GM19467 (cell line): ENCODE results near the gene THAP3.
A peak's percentile ranks its signal among the peaks of the same experiment; 100 is the strongest.

Experiments used
- ATAC-seq: cut with Tn5 transposase; IDR thresholded peaks from one replicate; pipeline ENCODE4 v1.9.1; 2021; ENCODE audit warnings: mild to moderate bottlenecking, moderate library complexity; ENCODE audit not compliant: unreplicated experiment

The THAP3 gene

DNA sequence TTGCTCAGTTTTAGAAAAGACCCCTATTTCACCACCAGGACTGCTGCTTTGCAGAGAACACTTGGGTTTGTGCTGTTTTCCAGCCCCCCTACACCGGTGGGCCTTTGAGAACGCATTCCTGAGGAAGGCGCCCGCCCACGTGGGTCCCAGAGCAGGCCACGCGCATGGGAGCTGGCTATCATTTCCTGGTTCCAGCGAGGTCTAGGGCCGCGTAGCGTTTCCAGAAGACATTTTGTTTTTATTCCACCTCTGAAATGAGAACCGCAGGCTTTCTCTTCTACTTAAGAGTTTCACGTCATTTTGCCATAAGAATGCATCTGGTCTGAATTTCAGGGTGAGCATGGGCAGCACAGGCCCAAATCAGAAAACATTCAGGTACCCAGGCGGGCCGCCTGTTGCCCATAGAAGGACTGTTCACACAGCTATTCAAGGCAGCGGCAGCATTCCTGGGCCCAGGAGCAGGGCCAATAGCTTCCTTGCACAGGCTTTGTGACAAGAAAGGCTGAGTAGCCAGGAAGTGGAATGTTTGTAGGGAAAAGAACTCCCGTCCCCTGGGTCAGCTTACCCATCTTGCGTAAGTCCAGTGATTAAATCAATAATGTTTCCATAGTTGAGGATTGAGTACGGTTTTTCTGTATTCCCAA is 20.6 kb upstream of the THAP3 start:
- ATAC-seq, result no peak

DNA sequence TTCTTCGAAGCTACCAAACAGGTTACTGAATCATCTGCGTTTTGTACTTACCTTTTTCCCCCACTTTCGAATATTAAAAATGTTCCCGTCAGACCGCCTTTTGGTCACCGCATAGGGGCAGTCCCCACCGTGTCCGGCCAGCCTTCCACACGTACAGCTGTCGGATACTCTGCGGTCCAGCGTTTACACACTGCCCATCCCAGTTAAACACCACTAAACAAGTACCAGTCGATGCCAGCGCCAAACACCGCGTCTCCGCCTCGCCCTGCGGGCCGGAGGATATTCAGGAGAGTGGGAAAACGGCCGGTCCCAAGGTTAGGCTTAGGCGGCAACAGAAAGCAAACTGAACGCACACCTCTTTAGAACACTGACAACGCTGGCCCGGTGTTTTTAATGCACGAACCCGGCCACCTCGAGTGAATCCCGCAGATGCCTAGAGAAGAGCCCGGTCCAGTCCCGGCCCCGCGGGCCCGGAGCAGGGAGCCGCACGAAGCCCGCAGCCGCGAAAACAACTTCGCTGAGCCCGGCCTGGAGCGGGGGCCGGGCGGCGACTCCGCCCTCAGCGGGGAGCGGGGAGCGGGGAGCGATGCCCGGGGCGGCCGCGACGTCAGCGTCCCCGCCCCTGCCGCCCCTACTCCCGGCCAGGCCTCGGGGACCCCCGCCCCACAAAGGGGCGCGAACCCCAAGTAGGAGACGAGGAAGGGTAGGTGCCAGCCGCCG is 11.9 kb upstream of the THAP3 start:
- no peak for ATAC-seq

DNA sequence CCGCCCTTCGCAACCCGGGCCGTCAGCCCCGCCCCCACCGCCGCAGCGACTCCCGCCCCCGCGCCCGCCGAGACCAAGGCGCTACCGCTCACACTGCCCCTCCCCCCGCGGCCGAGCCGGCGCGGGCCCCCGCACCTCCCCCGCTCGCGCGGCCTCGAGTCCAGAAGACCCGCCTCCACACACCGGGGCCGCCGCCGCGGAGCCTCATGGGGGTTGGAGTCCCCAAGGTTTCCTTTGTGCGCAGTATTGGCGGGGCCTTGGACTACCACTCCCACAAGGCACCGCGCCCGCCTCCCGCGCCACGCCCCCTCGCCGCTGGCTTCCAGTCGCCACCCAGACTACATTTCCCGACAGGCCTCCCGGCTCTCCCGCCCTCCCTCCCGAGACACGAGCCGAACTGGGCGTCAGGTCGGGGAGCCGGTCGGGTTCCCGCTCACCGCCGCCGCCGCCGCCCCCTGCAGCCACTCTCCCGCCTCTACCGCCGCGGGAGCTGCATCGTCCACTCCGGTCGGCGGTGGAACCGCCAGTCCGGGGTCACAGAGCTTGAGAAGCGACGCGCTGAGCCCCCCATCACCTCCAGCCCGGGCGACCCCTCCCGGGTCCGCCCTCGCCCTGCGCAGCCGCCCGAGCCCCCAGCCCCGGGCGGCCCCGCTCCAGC is 11.2 kb upstream of the THAP3 start, which contains the start of gene PHF13:
Gene PHF13 (plus strand): TSS at position 371 of the 658 bp plus-strand sequence. CDS start 336 bp downstream, outside the sequence.
- peak; percentile 90 for ATAC-seq

DNA sequence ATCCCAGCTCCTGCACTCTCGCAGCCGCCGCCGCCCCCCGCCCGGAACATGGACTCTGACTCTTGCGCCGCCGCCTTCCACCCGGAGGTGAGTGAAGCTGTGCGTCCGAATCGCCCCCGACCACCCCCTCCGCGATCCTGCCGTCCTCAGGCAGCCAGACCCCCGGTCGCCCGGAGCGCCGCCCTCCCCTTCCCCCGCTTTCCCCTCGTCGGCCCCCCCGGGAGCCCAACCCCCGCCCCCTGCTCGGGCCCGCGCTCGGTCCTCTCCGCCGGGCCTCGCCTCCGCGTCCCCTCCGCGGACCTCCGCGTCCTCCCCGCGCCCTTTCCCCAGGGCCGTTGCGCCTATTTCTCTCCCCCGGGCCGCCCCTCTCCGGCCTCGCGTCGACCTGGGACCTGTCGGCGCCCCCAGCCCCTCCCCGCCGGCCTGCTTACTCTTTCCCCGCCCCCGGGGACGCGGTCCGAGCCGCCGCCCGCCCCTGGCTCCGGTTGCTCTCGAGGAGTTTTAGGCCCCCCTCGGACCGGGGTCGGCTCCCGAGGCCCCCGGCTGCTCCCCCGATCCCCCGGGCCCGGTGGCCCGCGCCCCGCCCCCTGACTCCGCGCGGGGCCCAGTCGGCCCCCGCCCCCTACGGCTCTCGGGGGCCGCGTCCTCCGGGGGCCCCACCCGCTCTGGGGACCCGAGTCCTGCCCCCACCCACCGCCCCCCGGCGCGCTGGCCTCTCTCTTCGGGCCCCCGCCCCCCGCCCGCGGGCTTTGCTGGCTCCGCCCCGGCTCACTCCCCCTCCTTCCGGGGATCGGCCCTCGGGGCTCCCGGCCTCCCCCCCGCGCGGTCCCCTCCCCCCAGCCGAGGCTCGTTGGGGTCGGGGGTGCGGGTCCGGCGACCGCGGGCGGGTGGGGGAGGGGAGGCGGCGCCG is 10.4 kb upstream of the THAP3 start:
- ATAC-seq, result no peak

DNA sequence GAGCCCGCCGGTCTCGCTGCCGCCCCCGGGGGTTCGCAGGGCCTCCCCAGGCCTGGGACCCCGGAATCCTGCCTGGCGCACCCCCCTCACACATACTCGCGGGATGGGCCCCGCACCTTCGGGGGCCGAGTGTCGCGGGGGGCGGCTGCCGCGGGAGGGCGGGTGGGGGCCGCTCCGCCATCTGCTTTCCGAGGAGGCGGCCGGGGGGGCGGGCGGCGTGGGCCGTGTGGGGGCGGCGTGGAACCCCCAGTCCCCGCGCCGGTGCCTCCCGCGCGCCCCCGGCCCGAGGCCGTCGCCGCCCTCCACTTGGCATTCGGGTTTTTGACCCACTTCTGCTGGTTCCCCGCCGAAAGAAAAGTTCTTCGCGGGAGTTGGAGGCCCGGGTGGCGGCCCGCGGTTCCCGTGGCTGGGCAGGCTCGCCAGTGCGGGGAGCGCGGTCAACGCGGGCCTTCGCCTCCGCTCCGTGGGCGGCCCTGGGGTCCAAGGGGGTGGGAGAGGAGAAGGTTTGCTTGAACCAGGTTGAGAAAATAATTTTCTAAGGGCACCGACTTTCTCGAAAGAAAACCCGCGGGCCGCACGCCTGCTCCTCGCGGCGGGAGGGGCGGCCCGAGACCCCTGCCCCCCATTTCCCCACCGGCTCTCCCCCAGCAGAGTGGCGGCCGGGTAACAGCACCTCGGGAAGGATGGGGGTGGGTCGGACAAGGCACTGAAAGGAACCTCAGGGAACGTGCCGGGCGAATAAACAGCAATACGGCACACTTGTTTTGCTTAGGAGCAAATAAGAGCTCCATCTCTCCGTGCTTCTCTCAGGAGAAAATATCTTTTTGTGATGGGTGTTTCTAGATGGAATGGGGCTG is 9.5 kb upstream of the THAP3 start:
- no peak for ATAC-seq

DNA sequence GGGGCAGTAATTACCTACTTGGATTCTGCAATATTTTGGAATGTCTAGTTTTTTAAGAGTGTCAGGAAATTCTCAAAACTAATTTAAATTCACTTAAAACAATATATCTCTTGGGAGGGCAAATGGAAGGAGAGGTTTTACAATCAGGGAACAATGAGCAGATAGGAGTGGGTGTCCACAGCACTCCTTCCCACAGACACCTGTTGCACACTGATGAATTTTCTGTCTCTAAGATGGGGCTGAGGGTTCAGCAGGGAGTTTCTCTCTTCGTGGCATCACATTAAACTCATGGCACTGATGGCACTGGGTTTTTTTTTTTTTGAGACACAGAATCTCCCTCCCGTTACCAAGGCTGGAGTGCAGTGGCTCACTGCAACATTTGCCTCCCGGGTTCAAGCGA is 5.6 kb upstream of the THAP3 start:
- no peak for ATAC-seq

DNA sequence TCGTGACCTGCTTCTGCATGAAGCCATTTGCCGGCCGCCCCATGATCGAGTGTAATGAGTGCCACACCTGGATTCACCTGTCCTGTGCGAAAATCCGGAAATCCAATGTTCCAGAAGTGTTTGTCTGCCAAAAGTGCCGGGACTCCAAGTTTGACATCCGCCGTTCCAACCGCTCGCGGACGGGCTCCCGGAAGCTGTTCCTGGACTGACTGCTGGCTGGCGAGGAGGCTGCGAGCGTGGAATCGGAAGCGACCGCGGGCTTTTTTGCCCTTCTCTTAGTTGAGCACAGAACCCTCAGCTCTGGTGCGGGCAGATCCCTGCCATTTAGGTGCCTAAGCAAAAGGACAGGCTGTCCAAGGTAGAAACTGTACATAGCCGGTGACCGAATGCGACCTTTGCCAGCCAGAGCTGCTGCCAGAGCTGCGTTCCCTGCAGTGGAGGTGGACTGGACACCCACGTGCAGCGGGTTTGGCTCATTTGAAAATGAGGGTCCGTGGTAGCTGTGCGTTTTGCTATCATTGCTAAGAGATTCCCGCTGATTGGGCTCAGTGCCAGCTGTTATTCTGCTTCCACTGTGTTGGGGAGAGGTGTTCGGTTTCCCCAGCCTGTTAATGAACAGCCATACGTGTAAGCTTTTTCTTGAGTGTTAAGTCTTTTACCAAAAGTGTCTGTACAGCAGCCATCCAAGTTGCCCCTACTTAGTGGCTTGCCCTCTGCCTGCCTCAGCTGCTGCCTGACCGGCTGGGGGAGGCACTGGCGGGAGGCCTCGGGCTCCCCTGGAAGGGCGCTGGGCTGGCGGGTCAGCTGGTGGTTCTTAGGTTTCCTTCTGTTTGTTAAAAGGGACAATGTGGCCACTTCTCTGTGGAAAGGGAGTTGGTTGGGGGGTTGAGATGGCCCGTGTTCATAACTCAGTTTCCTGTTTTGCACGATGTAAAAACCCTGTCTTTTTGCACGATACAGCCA is 3.0 kb upstream of the THAP3 start:
- ATAC-seq, result no peak

DNA sequence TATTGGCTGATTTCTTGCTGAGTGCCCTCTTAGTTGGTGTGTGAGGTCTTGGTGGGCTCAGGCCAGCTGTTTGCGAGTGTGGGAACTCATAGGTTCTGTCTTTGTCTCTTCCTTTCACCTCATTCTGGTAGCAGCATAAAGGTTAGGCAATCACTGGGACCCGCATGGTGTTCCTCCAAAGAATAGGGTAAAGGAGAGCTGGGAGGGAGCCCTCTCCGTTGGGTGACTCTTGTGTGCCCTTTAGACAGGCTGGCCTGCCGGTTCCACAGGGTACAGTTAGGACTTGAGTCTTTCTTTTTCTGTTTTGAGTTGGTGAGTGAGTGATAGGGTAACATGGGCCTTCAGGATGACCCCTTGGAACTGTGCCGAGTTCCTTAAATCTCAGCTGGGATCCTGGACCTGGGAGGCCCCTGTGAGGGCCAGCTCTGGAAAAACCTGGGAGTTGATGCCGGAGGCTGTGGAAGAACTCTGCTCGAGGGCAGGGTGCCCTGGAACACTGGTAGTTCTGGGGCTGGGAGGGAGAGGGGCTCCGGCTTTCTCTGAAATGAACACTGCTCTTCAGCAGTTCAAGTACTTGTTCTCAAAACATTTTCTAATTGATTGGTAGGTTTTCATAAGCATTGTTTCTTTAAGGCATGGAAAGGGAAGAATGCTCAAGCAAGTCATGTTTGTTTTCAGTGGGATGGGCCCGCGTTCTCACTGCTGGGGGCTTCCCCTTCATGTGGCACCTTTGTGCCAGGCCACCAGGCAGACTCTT is 2.1 kb upstream of the THAP3 start:
- no peak for ATAC-seq

DNA sequence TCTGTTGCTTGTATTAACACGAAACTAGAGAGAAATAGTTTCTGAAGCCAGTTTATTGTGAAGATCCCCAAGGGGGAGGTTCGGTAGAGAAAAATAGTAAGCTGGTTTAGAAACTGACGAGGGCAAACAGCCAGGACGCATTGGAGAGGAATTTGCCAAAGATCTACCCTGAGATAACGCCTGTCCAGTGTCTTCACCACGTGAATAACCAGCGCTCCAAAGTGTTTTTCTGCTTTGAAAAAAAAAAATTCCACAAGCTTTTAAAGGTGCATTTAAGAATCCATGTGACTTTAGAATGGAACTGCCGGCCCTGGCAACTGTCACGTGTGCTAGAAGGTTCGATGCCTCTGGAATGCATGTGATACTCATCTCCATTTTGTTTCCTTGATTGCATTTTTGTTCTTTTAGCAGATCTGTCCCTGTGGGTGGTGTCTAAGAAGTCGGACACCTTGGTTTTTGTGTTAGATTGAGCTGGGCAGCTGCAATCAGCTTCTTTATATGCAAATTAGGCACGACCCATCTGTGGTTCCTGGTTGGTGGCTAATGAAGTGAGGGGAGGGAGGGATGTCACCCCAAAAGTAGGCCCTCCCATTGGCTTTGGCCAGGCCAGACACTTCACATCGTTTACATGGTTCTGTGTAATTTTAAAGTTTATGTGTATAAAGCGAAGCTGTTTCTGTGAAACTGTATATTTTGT is 1.3 kb upstream of the THAP3 start:
- no peak for ATAC-seq

DNA sequence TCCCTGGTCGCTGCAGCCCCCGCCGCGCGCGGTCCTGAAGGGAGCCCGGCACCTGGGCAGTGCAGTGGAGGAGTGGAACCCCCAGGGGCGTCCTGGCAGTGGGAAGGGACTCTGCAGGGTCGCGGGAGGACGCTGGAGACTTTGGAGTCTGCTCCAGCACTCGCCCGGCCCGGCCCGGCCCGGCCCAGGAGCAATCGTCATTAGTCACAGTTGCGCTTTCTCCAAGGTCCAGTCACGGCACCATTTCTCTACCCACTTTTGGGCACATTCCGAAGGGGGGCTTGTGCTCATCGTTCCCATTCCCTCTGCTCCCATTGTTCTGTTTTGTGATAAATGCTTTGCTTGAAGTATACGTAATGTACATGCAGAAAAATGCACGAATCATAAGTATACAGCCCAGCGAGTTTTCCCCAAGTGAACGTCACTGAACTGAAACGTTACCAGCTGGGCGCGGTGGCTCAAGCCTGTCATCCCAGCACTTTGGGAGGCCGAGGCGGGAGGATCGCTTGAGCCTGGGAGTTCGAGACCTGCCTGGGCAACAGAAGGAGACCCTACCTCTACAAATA is 999 bp downstream of the THAP3 start:
- no peak for ATAC-seq

DNA sequence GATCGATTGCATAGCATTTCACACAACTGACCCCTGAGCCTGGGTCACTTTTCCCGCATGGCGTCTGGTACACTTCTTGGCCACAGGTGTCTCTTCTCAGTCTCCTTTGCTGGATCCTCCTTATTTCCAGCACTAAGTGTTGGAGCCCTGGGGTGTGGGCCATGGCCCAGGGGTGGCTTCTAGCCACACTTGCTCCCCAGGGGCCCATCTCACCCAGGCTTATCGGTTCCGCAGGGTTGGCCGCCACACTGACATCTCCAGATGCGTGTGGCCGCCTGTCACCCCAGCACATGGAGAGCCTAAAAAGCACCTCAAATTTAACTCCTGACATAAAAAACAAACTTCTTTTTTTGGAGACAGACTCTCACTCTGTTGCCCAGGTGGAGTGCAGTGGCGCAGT is 2.4 kb downstream of the THAP3 start:
- no peak for ATAC-seq

DNA sequence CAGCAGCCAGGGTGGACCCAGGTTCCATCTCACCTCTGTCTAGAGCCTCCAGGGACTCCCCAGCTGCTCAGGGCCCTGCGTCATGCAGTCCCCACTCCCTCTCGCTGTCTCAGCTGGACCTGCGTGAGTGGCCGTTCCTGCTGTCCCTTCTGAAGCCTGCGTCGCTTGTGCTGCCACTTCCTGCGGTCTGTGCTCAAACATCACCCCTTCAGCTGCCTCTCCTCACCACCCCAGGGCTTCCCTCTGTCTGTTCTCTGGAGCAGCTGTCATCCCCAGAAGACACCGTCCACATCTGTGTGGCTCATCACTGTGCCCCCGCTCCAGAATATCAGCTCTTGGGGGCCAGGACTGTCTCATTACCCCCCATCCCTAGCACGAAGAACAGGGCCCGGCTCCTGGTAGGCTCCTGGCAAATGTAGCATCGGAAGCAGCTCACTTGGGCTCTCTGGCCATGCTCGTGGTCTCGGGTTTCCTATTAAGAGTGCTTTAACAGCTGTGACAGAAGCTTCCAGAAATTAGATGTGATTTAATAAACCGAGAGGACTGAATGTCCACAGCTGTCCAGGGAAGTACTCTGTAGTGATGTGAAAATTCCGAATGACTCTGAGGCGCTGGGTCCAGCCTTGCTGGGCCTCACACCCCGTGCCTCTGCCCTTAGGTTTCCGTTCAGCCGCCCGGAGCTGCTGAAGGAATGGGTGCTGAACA is 3.3 kb downstream of the THAP3 start:
- no peak for ATAC-seq

DNA sequence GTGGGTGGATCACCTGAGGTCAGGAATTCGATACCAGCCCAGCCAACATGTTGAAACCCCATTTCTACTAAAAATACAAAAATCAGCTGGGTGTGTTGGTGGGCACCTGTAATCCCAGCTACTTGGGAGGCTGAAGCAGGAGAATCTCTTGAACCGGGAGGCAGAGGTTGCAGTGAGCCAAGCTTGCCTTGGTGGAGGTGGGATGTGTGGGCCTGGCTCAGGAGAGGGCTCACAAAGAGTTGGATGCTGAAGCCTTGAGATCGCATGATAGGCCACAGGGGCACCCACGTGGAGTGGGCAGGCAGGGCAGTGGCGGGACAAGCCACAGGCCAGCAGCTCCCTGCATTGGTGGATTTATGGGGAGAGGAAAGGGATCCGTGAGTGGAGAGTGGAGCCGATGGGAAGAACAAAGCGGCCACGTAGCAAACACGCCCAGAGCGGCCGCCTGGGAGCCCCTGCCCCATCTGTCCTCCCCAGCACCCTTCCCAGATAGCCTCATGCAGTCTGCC is 4.4 kb downstream of the THAP3 start:
- ATAC-seq, result no peak

DNA sequence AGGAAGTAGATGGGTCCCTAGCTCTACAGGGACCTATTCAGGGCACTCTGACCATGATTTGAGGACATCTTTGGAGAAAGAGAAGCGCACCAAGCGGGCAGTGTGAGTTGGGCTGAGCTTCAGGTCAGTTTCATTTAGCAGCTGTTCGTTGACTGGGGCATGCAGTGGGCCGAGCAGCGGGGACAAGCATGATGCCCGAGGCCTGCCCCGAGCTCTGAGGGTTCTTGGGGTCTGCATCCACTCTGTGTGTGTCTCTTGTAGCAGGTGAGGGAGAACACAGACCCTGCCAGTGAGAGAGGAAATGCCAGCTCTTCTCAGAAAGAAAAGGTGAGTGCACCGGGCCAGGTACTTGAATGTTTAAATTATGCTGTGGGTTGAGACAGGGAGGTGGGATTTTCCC is 5.4 kb downstream of the THAP3 start:
- ATAC-seq, result no peak

DNA sequence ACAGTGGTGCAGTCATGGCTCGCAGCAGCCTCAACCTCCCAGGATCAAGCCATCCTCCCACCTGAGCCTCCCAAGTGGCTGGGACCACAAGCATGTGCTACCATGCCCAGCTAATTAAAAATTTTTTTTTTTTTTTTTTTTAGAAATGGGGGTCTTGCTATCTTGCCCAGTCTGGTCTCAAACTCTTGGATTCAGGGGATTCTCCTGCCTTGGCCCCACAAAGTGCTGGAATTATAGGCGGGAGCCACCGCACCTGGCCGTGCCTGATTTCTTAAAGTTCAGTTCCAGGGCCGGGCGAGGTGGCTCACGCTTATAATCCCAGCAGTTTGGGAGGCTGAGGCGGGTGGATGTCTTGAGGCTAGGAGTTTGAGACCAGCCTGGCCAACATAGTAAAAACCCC is 6.4 kb downstream of the THAP3 start:
- no peak for ATAC-seq
